ENCODE data around the gene TANGO6. TPM values are rescaled to one million over a fixed set of nuclear protein-coding genes. Genes with fewer than 3 reads are reported as not detected.

Gene TANGO6
- total RNA-seq, 1 experiment from 2014 or later = 18.2 TPM

- ChIA-PET CTCF (no interaction called here), POLR2A (no interaction called here)
- no peak for TF ChIP-seq CTCF (IDR thresholded peaks at IDR 0.05; ENCODE audit: insufficient read depth in 1 of 2, low read depth in 1 of 2, low read length in 1 of 2, severe bottlenecking in 1 of 2, unreplicated experiment in 1 of 2)
- H3K4me1 ChIP-seq = peaks cover 9% of the 10 kb centered on the region
- H3K4me1 Mint-ChIP-seq (ENCODE audit: low read depth, unreplicated experiment) = peaks cover 14% of the 10 kb centered on the region
- H3K36me3 Mint-ChIP-seq (ENCODE audit: insufficient read depth, unreplicated experiment) = peaks cover 15% of the 10 kb centered on the region
- H3K9me3 ChIP-seq = no peaks in the 10 kb centered on the region
- no peak for DNase-seq
- H3K36me3 ChIP-seq (ENCODE audit: control insufficient read depth, insufficient read depth, low read length) = no peaks in the 10 kb centered on the region
- peak overlapping the region; percentile 92 for H3K4me3 Mint-ChIP-seq (ENCODE audit: unreplicated experiment)
- H3K27me3 ChIP-seq (replicated peaks; ENCODE audit: control insufficient read depth, insufficient read depth, low read length) = no peaks in the 10 kb centered on the region
- H3K9me3 Mint-ChIP-seq (ENCODE audit: unreplicated experiment) = no peaks in the 10 kb centered on the region
- intact Hi-C loops (cut with micrococcal nuclease; ENCODE audit: unreplicated experiment) = loop anchor here (10.0 kb wide), 1 partner anchor 573 kb away; the partner anchor contains the start of gene ZFP90
- H3K4me3 ChIP-seq (ENCODE audit: low read depth, low read length) = no peak overlapping the region; the same call in 1 of the 2 replicates
- BruUV-seq (replicated peaks) = no TSS peak
- no peaks in the 10 kb centered on the region for H3K27me3 Mint-ChIP-seq (ENCODE audit: insufficient read depth, unreplicated experiment)
- no peak overlapping the region for H3K27ac Mint-ChIP-seq (ENCODE audit: unreplicated experiment)
Measured at GRCh38 chr16:69107316-69107962, 264.1 kb downstream of the TANGO6 start.

- BruUV-seq (replicated peaks) = no TSS peak
- TF ChIP-seq CTCF (IDR thresholded peaks at IDR 0.05; ENCODE audit: insufficient read depth in 1 of 2, low read depth in 1 of 2, low read length in 1 of 2, severe bottlenecking in 1 of 2, unreplicated experiment in 1 of 2) = no peak
- Mint-ChIP-seq H3K27me3 (ENCODE audit: insufficient read depth, unreplicated experiment) (no peaks in the 10 kb centered on the region), H3K4me1 (ENCODE audit: low read depth, unreplicated experiment) (peaks cover 8% of the 10 kb centered on the region), H3K4me3 (ENCODE audit: unreplicated experiment) (peak overlapping the region; percentile 22), H3K9me3 (ENCODE audit: unreplicated experiment) (no peaks in the 10 kb centered on the region), H3K27ac (ENCODE audit: unreplicated experiment) (no peak overlapping the region), H3K36me3 (ENCODE audit: insufficient read depth, unreplicated experiment) (peaks cover 22% of the 10 kb centered on the region)
- ChIA-PET POLR2A (no interaction called here), CTCF (no interaction called here)
- H3K27me3 ChIP-seq (replicated peaks; ENCODE audit: control insufficient read depth, insufficient read depth, low read length) = no peaks in the 10 kb centered on the region
- intact Hi-C loops (cut with micrococcal nuclease; ENCODE audit: unreplicated experiment) = loop anchor here (10.0 kb wide), 1 partner anchor 573 kb away; the partner anchor contains the start of gene ZFP90
- H3K36me3 ChIP-seq (ENCODE audit: control insufficient read depth, insufficient read depth, low read length) = no peaks in the 10 kb centered on the region
- H3K9me3 ChIP-seq = no peaks in the 10 kb centered on the region
- no peak for DNase-seq
- H3K4me3 ChIP-seq (ENCODE audit: low read depth, low read length) = no peak overlapping the region
- H3K4me1 ChIP-seq = peaks cover 9% of the 10 kb centered on the region
Measured at GRCh38 chr16:69108064-69108904, 265.0 kb downstream of the TANGO6 start.

GRCh38 chr16:69108905-69109252 is 265.5 kb downstream of the TANGO6 start:
- BruUV-seq (replicated peaks) = no TSS peak
- H3K4me1 ChIP-seq = peaks cover 9% of the 10 kb centered on the region
- Mint-ChIP-seq H3K4me1 (ENCODE audit: low read depth, unreplicated experiment) (peaks cover 7% of the 10 kb centered on the region), H3K36me3 (ENCODE audit: insufficient read depth, unreplicated experiment) (peaks cover 22% of the 10 kb centered on the region), H3K27me3 (ENCODE audit: insufficient read depth, unreplicated experiment) (no peaks in the 10 kb centered on the region), H3K27ac (ENCODE audit: unreplicated experiment) (no peak overlapping the region), H3K4me3 (ENCODE audit: unreplicated experiment) (peak overlapping the region; percentile 22), H3K9me3 (ENCODE audit: unreplicated experiment) (no peaks in the 10 kb centered on the region)
- no peak for DNase-seq
- no peak for TF ChIP-seq CTCF (IDR thresholded peaks at IDR 0.05; ENCODE audit: insufficient read depth in 1 of 2, low read depth in 1 of 2, low read length in 1 of 2, severe bottlenecking in 1 of 2, unreplicated experiment in 1 of 2)
- no peaks in the 10 kb centered on the region for H3K9me3 ChIP-seq
- ChIA-PET POLR2A (no interaction called here), CTCF (no interaction called here)
- no peaks in the 10 kb centered on the region for H3K27me3 ChIP-seq (replicated peaks; ENCODE audit: control insufficient read depth, insufficient read depth, low read length)
- intact Hi-C loops (cut with micrococcal nuclease; ENCODE audit: unreplicated experiment) = loop anchor here (10.0 kb wide), 1 partner anchor 574 kb away; the partner anchor contains the start of gene ZFP90
- H3K36me3 ChIP-seq (ENCODE audit: control insufficient read depth, insufficient read depth, low read length) = no peaks in the 10 kb centered on the region
- no peak overlapping the region for H3K4me3 ChIP-seq (ENCODE audit: low read depth, low read length)
